Activated T-helper 1 cell treated with anti-CD3 and anti-CD28 coated beads, Interleukin-12 subunit alpha, Interleukin-12 subunit beta, Interleukin-2, Interleukin-4 antibody, amounts not matched to agents 30 ng/mL and 10 ng/mL and 1 ng/mL, durations not matched to agents 14 hours and 24 hours and 36 hours (primary cell): ENCODE data around the gene PIP5K1A. TPM values are rescaled to one million over a fixed set of nuclear protein-coding genes. Genes with fewer than 3 reads are reported as not detected.
"Not testable (repeated sequence)": the region's sequence is repeated elsewhere in the genome, so short reads cannot be mapped to it uniquely, and the experiment has no call there.

Experiments used
- DNase-seq: peaks from one replicate; pipeline ENCODE4 v3.0.0; 2021; ENCODE audit warnings: low spot score
- H3K27ac Mint-ChIP-seq: one replicate; pipeline ENCODE4 v1.8.0; 2021; ENCODE audit warnings: mild to moderate bottlenecking, mixed read lengths
- H3K27me3 Mint-ChIP-seq: one replicate; pipeline ENCODE4 v1.8.0; 2022; ENCODE audit warnings: mild to moderate bottlenecking, moderate library complexity, mixed read lengths; ENCODE audit not compliant: insufficient read depth
- H3K36me3 Mint-ChIP-seq: one replicate; pipeline ENCODE4 v1.8.0; 2021; ENCODE audit warnings: low read depth, mixed read lengths
- H3K4me1 Mint-ChIP-seq: one replicate; pipeline ENCODE4 v1.8.0; 2021; ENCODE audit warnings: low read depth, mixed read lengths
- H3K4me3 Mint-ChIP-seq: one replicate; pipeline ENCODE4 v1.8.0; 2021; ENCODE audit warnings: mild to moderate bottlenecking, moderate library complexity, mixed read lengths
- H3K9me3 Mint-ChIP-seq: one replicate; pipeline ENCODE4 v1.8.0; 2021; ENCODE audit warnings: mixed read lengths
- intact Hi-C: fragments of 100-400 bp; cut with micrococcal nuclease; formaldehyde crosslinking; loops from one replicate; pipeline ENCODE4 v1.15.1; 2024
- total RNA-seq: library from RNA; stranded (reverse); gene quantifications from 2 replicates; pipeline ENCODE4 v1.2.3, GENCODE V29; 2022

Gene PIP5K1A
- total RNA-seq, 1 donor from 2014 or later, result 101 TPM

GRCh38 chr1:151266821-151267220 is 68.5 kb downstream of the PIP5K1A start:
- H3K27me3 Mint-ChIP-seq, result no peaks in the 10 kb centered on the region
- intact Hi-C loops, result no loop called here
- H3K4me1 Mint-ChIP-seq, result no peaks in the 10 kb centered on the region
- no peak overlapping the region for H3K27ac Mint-ChIP-seq
- H3K4me3 Mint-ChIP-seq, result no peak overlapping the region
- H3K9me3 Mint-ChIP-seq, result no peaks in the 10 kb centered on the region
- DNase-seq, result no peak
- H3K36me3 Mint-ChIP-seq, result peaks cover 48% of the 10 kb centered on the region

GRCh38 chr1:151267760-151268159 is 69.4 kb downstream of the PIP5K1A start:
- Mint-ChIP-seq H3K9me3 (no peaks in the 10 kb centered on the region), H3K4me1 (no peaks in the 10 kb centered on the region), H3K27me3 (no peaks in the 10 kb centered on the region), H3K4me3 (no peak overlapping the region), H3K27ac (no peak overlapping the region), H3K36me3 (peaks cover 46% of the 10 kb centered on the region)
- no peak for DNase-seq
- intact Hi-C loops, result no loop called here

GRCh38 chr1:151273924-151274466 is 75.6 kb downstream of the PIP5K1A start:
- Mint-ChIP-seq H3K9me3 (no peaks in the 10 kb centered on the region), H3K27ac (no peak overlapping the region), H3K27me3 (no peaks in the 10 kb centered on the region), H3K4me3 (no peak overlapping the region), H3K36me3 (peaks cover 26% of the 10 kb centered on the region), H3K4me1 (peaks cover 21% of the 10 kb centered on the region)
- intact Hi-C loops, result no loop called here
- DNase-seq, result no peak

- H3K27me3 Mint-ChIP-seq, H3K9me3 Mint-ChIP-seq, H3K4me3 Mint-ChIP-seq, H3K27ac Mint-ChIP-seq, DNase-seq, intact Hi-C loops: not testable (repeated sequence)
- Mint-ChIP-seq H3K36me3 (peaks cover 21% of the 10 kb centered on the region), H3K4me1 (peaks cover 23% of the 10 kb centered on the region)
Observed at GRCh38 chr1:151275341-151275740, 77.0 kb downstream of the PIP5K1A start.

- DNase-seq, result no peak
- no peaks in the 10 kb centered on the region for H3K27me3 Mint-ChIP-seq
- peak overlapping the region; percentile 3 for H3K4me3 Mint-ChIP-seq
- H3K27ac Mint-ChIP-seq, result peak overlapping the region; percentile 62
- peaks cover 15% of the 10 kb centered on the region for H3K36me3 Mint-ChIP-seq
- peaks cover 23% of the 10 kb centered on the region for H3K4me1 Mint-ChIP-seq
- intact Hi-C loops, result loop anchor here (1.0 kb wide), 1 partner anchor 23 kb away; the partner anchor contains the start of gene PSMD4
- no peaks in the 10 kb centered on the region for H3K9me3 Mint-ChIP-seq
Observed at GRCh38 chr1:151277249-151277648, 78.9 kb downstream of the PIP5K1A start.

- H3K27ac Mint-ChIP-seq, result peak overlapping the region; percentile 100
- peak; percentile 94 for DNase-seq
- H3K36me3 Mint-ChIP-seq, result peaks cover 14% of the 10 kb centered on the region
- peak overlapping the region; percentile 94 for H3K4me3 Mint-ChIP-seq
- peaks cover 44% of the 10 kb centered on the region for H3K4me1 Mint-ChIP-seq
- no peaks in the 10 kb centered on the region for H3K9me3 Mint-ChIP-seq
- intact Hi-C loops, result loop anchor here (1.0 to 5.0 kb wide), 17 partner anchors 27 to 509 kb away; partner anchors contain the start of genes ARNT, CDC42SE1, GABPB2 and LYSMD1
- H3K27me3 Mint-ChIP-seq, result no peaks in the 10 kb centered on the region
Observed at GRCh38 chr1:151281225-151281968, 83.0 kb downstream of the PIP5K1A start.

- peak; percentile 98 for DNase-seq
- peaks cover 17% of the 10 kb centered on the region for H3K36me3 Mint-ChIP-seq
- peak within 1 kb of the TSS; percentile 94 for H3K4me3 Mint-ChIP-seq
- H3K9me3 Mint-ChIP-seq, result no peaks in the 10 kb centered on the region
- H3K27ac Mint-ChIP-seq, result peak within 1 kb of the TSS; percentile 100
- no peaks in the 10 kb centered on the region for H3K27me3 Mint-ChIP-seq
- intact Hi-C loops, result loop anchor here (1.0 to 5.0 kb wide), 19 partner anchors 19 to 508 kb away; partner anchors contain the start of genes ARNT, CDC42SE1, GABPB2 and LYSMD1
- H3K4me1 Mint-ChIP-seq, result peaks cover 36% of the 10 kb centered on the region
Observed at GRCh38 chr1:151281969-151282882, 83.9 kb downstream of the PIP5K1A start, which contains the start of gene ZNF687. Gene ZNF687 (plus strand): TSS chr1:151282299. CDS start chr1:151286292, 3,993 bp downstream.

- Mint-ChIP-seq H3K4me3 (peak overlapping the region; percentile 94), H3K36me3 (peaks cover 16% of the 10 kb centered on the region), H3K4me1 (peaks cover 28% of the 10 kb centered on the region), H3K9me3 (no peaks in the 10 kb centered on the region), H3K27ac (peak overlapping the region; percentile 94), H3K27me3 (no peaks in the 10 kb centered on the region)
- no peak for DNase-seq
- intact Hi-C loops, result loop anchor here (1.0 to 5.0 kb wide), 4 partner anchors 18 to 406 kb away; partner anchors contain the start of genes ARNT, CDC42SE1 and PRUNE1
Observed at GRCh38 chr1:151282883-151283725, 84.8 kb downstream of the PIP5K1A start.

GRCh38 chr1:151284013-151284577 is 85.7 kb downstream of the PIP5K1A start:
- Mint-ChIP-seq H3K27me3 (no peaks in the 10 kb centered on the region), H3K4me1 (peaks cover 22% of the 10 kb centered on the region), H3K9me3 (no peaks in the 10 kb centered on the region), H3K27ac (peak overlapping the region; percentile 94), H3K36me3 (peaks cover 23% of the 10 kb centered on the region), H3K4me3 (peak overlapping the region; percentile 94)
- intact Hi-C loops, result loop anchor here (5.0 kb wide), 2 partner anchors 227 to 407 kb away; partner anchors contain the start of genes ARNT and CDC42SE1
- no peak for DNase-seq

GRCh38 chr1:151286619-151287340 is 88.4 kb downstream of the PIP5K1A start:
- no peak for DNase-seq
- intact Hi-C loops, result no loop called here
- no peaks in the 10 kb centered on the region for H3K27me3 Mint-ChIP-seq
- peaks cover 33% of the 10 kb centered on the region for H3K36me3 Mint-ChIP-seq
- no peaks in the 10 kb centered on the region for H3K9me3 Mint-ChIP-seq
- H3K4me1 Mint-ChIP-seq, result peaks cover 22% of the 10 kb centered on the region
- no peak overlapping the region for H3K4me3 Mint-ChIP-seq
- no peak overlapping the region for H3K27ac Mint-ChIP-seq

- Mint-ChIP-seq H3K4me1 (peaks cover 22% of the 10 kb centered on the region), H3K27me3 (no peaks in the 10 kb centered on the region), H3K9me3 (no peaks in the 10 kb centered on the region), H3K36me3 (peaks cover 34% of the 10 kb centered on the region), H3K4me3 (no peak overlapping the region), H3K27ac (no peak overlapping the region)
- no peak for DNase-seq
- intact Hi-C loops, result no loop called here
Observed at GRCh38 chr1:151287341-151287699, 89.0 kb downstream of the PIP5K1A start.
